ENCODE data around the gene MADCAM1. TPM values are rescaled to one million over a fixed set of nuclear protein-coding genes. Genes with fewer than 3 reads are reported as not detected.

MADCAM1 gene
- total RNA-seq, 4 donors from 2014 or later: 0.21 TPM; not detected in 3

DNA sequence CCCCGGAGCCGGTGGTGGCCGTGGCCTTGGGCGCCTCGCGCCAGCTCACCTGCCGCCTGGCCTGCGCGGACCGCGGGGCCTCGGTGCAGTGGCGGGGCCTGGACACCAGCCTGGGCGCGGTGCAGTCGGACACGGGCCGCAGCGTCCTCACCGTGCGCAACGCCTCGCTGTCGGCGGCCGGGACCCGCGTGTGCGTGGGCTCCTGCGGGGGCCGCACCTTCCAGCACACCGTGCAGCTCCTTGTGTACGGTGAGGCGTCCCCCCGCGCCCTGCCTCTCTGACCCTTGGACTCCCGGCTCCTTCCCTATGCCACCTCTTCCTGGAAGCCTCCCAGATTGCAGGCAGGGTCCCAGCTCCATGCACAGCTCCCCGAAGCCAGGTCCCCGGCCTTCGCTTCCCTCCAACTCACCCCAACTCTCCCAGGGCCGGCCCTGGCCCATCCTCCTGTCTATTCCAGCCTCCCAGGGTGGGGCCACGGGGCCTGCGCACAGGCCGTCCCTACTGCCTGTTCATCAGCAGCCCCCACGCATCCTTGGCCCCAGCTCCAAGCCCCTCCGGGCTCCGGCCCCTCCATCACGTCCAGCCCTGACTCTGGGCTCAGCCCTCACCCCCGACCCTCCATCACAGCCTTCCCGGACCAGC, 1.7 kb downstream of the MADCAM1 start:
- Histone ChIP-seq H3K4me1 (peaks cover 0 to 26% (median 2%) of the 10 kb centered on the region in 4 donors), H3K4me3 (no peak overlapping the region), H3K9me3 (no peaks in the 10 kb centered on the region), H3K27me3 (peaks cover 0 to 54% of the 10 kb centered on the region in 2 donors), H3K36me3 (no peaks in the 10 kb centered on the region), H3K27ac (no peak overlapping the region)
- no peak for DNase-seq (ENCODE audit: low spot score in 2 of 2)
- no peak for TF ChIP-seq CTCF (IDR thresholded peaks at IDR 0.05)
- TF ChIP-seq EP300 (IDR thresholded peaks at IDR 0.05): no peak
- TF ChIP-seq POLR2A (IDR thresholded peaks at IDR 0.05): no peak
- WGBS, 2 donors: 9 to 14% methylated on average over 27 to 30 of the region's 50 CpGs

GRCh38 chr19:498511-498891, 2.2 kb downstream of the MADCAM1 start:
- H3K27ac ChIP-seq: no peak overlapping the region
- H3K27me3 ChIP-seq: peaks cover 0 to 54% of the 10 kb centered on the region in 2 donors
- no peaks in the 10 kb centered on the region for H3K36me3 ChIP-seq
- H3K4me3 ChIP-seq: no peak overlapping the region
- WGBS, 2 donors: 22 to 24% methylated on average over 15 to 26 of the region's 26 CpGs
- TF ChIP-seq POLR2A (IDR thresholded peaks at IDR 0.05) (no peak), CTCF (IDR thresholded peaks at IDR 0.05) (no peak), EP300 (IDR thresholded peaks at IDR 0.05) (no peak)
- H3K4me1 ChIP-seq: peaks cover 0 to 26% (median 2%) of the 10 kb centered on the region in 4 donors
- H3K9me3 ChIP-seq: no peaks in the 10 kb centered on the region
- DNase-seq (ENCODE audit: low spot score in 2 of 2): no peak

DNA sequence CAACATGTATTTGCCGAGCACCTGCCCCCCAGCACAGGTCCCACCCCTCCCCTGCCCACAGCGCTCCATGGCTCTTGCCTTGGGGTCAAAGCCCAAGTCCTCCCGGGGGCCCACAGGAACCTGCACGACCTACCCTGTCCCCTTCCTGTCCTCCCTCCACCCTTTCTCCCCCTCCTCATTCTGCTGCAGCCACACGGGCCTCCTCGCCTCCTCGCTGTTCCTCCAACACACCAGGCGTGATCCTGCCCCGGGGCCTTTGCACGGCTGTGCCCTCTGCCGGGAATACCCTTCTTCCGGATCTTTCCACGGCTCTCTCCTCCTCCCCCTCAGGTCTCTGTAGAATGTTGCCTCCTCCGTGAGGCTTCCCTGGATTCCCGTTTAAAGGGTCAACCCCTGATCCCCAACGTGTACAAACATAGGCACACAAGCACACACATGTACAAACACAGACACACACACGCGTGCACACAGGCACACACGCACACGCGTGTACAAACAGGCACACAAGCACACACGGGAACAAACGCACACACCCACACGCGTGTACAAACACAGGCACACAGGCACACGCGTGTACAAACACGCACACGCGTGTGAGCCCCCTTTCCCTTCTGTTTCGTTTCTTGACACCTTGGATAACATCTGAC, 2.8 kb downstream of the MADCAM1 start:
- 76 to 78% methylated on average over 31 of the region's 31 CpGs for WGBS, 2 donors

DNA sequence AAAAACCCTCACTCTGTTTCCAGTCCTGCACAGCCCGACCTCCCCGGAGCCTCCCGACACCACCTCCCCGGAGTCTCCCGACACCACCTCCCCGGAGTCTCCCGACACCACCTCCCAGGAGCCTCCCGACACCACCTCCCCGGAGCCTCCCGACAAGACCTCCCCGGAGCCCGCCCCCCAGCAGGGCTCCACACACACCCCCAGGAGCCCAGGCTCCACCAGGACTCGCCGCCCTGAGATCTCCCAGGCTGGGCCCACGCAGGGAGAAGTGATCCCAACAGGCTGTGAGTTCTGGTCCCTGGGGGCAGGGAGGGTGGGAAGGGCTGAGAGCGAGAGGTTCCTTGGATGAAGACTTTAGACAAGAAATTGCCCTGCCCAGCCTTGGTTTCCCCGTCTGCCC, 5.4 kb downstream of the MADCAM1 start:
- no peak overlapping the region for H3K4me3 ChIP-seq
- H3K36me3 ChIP-seq: no peaks in the 10 kb centered on the region
- DNase-seq (ENCODE audit: low spot score in 2 of 2): no peak
- H3K9me3 ChIP-seq: no peaks in the 10 kb centered on the region
- H3K4me1 ChIP-seq: peaks cover 0 to 21% (median 5%) of the 10 kb centered on the region in 4 donors
- no peak for TF ChIP-seq EP300 (IDR thresholded peaks at IDR 0.05)
- TF ChIP-seq POLR2A (IDR thresholded peaks at IDR 0.05): no peak
- TF ChIP-seq CTCF (IDR thresholded peaks at IDR 0.05): no peak
- WGBS, 2 donors: 81 to 85% methylated on average over 17 of the region's 17 CpGs
- peaks cover 0 to 24% of the 10 kb centered on the region in 2 donors for H3K27me3 ChIP-seq
- no peak overlapping the region for H3K27ac ChIP-seq

More for the DNA sequence above, 2.8 kb downstream of the MADCAM1 start:
- TF ChIP-seq CTCF (IDR thresholded peaks at IDR 0.05) (no peak), POLR2A (IDR thresholded peaks at IDR 0.05) (no peak), EP300 (IDR thresholded peaks at IDR 0.05) (no peak)
- no peak for DNase-seq (ENCODE audit: low spot score in 2 of 2)
- no peak overlapping the region for H3K4me3 ChIP-seq
- no peaks in the 10 kb centered on the region for H3K36me3 ChIP-seq
- peaks cover 0 to 26% (median 2%) of the 10 kb centered on the region in 4 donors for H3K4me1 ChIP-seq
- no peaks in the 10 kb centered on the region for H3K9me3 ChIP-seq
- H3K27me3 ChIP-seq: peaks cover 0 to 48% of the 10 kb centered on the region in 2 donors
- no peak overlapping the region for H3K27ac ChIP-seq

DNA sequence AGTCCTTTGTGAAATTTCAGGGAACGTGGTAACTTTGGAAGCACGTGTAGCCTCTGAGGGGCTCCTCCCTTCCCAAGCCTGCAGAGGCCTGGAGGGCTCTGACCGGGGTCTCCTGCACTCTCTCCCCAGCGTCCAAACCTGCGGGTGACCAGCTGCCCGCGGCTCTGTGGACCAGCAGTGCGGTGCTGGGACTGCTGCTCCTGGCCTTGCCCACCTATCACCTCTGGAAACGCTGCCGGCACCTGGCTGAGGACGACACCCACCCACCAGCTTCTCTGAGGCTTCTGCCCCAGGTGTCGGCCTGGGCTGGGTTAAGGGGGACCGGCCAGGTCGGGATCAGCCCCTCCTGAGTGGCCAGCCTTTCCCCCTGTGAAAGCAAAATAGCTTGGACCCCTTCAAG, 8.3 kb downstream of the MADCAM1 start:
- no peak overlapping the region for H3K27ac ChIP-seq
- peaks cover 0 to 7% (median 0%) of the 10 kb centered on the region in 3 donors for H3K36me3 ChIP-seq
- TF ChIP-seq EP300 (IDR thresholded peaks at IDR 0.05) (no peak), CTCF (IDR thresholded peaks at IDR 0.05) (no peak), POLR2A (IDR thresholded peaks at IDR 0.05) (no peak)
- H3K9me3 ChIP-seq: no peaks in the 10 kb centered on the region
- no peaks in the 10 kb centered on the region for H3K27me3 ChIP-seq
- DNase-seq (ENCODE audit: low spot score in 2 of 2): no peak
- WGBS, 2 donors: 90 to 91% methylated on average over 14 of the region's 14 CpGs
- peaks cover 0 to 21% (median 13%) of the 10 kb centered on the region in 4 donors for H3K4me1 ChIP-seq
- no peak overlapping the region for H3K4me3 ChIP-seq

All from tibial nerve (tissue), 4 donors.